ENCODE data around the gene HDLBP. TPM values are rescaled to one million over a fixed set of nuclear protein-coding genes. Genes with fewer than 3 reads are reported as not detected.
"Not testable (repeated sequence)": the region's sequence is repeated elsewhere in the genome, so short reads cannot be mapped to it uniquely, and the experiment has no call there.

Gene HDLBP
- total RNA-seq, 1 donor from 2014 or later, result 226 TPM

DNA sequence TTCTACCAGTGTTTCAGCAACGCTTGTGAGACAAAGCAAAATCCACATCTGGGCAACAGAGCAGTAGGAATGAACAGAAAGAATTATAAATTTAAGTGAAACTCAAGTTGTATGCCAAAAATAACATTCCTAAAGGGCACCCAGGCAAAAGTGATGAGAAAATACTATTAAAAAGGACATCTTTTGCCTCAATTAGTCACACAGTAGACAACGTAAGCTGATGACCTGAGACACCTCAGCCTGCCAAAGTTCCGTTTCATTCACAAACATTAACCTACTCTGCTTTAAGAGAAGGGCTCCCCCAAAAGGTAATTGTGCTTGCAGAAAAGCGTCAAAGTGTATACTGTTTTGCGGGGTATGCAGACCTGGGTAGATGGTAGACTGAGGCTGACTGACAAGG, 7.2 kb downstream of the HDLBP start:
- intact Hi-C loops (cut with micrococcal nuclease), result no loop called here

DNA sequence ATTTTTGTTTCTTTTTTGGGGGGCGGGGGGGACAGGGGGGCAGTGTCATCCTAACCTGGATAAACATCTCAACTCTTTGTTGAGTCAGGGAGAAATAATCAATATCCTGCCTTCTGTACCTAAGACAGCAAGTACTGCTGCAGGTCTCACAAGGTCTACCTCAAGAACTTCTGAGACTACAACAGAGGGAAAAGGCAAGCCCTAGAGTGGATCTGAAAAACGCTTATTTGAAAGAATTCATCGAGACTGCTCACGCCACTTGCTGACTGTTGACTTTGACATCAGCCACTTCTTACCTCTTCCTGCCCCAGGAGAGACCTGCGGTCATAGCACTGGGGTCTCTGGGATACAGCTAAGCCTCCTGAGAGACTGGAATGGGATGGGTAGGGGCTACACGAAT, 8.4 kb downstream of the HDLBP start:
- intact Hi-C loops (cut with micrococcal nuclease), result no loop called here

DNA sequence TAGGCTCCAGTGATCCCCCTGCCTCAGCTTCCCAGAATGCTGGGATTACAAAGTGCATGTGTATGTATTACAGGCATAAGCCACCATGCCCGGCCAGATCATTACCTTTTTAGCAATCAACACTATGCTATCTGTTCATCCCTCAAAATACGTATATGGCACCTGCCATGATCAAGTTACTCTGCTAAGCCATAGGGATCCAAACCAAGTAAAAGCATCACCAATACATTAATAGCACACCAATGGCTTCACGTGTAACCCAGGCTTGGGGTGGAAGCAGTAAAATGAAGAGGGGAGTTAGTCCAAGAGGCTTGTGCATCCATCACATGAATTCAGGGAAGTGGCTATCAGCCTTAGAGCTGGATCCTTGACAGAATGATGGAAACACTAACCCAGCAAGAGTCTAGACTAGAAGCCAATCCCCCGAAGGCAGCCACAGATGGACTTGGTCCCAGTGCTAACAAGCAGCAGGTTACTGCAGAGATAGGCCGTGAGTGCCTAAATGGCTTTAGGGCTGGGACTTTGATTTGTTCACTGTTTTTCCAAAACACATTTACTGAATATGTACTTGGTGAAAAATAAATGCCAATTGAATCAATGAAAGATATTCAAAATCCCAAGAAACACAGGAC, 11.3 kb downstream of the HDLBP start:
- intact Hi-C loops (cut with micrococcal nuclease), result no loop called here

DNA sequence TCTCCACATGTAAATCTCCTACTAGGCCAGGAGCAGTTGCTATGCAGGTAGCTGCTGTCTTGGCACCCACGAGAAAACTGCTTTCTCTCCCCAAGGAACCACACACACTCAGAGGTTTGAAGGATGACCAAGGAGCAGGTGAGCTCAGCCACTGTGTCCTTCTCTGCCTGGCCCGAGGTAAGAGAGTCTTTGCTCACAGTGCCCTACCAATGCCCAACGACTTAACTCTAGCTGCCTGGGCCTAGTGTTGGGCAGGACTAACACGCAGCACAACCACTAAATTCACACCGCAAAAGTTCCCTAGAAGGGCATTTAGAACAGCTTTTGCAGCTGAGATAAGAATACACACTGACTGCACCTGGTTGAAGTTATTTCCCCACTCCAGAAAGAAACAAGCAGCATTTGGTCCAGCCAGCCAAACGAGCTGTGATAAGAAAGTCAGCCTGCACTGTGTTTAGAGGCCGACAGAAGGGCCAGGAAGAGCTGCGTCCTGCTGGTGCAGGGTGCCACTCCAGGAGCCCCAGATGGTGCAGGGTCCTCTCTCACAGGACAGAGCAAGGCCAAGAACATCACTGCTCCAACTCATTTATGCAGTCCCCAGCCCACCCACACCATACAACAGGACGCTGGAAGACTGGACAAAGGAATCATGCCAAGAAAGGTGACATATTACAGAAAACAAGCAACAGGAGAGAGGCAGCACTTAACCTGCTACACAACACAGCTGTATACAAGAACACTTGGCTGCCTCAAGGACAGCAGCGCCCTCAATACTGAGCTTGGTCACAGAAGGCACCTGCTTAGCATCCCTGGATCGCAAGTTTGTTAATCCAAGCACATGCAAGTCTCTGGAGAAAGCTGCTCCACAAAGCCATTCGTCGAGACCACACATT, 12.5 kb downstream of the HDLBP start:
- intact Hi-C loops (cut with micrococcal nuclease), result no loop called here

DNA sequence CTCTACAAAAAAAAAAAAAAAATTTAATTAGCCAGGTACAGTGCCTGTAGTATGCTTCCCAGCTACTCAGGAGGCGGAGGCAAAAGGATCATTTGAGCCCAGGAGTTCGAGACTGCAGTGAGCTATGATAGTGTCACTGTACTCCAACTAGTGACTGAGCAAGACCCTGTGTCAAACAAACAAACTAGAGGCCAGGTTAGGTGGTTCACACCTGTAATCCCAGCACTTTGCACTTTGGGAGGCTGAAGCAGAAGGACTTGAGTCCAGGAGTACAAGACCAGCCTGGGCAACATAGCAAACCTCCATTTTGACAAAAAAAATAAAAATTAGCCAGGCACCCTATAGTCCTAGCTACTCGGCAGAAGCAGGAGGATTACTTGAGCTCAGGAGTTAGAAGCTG, 13.4 kb downstream of the HDLBP start:
- intact Hi-C loops (cut with micrococcal nuclease), result no loop called here

DNA sequence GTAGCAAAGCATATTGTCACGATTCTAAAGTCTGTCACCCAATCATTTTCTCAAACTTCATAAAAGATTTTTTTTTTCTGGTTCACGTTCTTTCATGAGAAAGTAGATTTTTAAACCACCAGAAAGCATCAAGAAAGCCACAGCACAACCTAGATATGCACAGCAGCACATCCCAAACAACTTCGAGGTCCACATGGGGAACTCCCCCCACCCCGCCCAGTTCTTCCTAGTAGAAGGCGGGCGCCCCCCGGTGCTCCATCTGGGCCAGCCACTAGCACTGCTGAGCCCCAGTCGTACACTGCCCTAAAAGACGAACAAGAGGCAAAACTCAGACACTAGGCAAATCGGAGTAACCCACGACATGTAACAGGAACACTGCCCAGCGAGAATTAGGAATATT, 15.5 kb downstream of the HDLBP start:
- intact Hi-C loops (cut with micrococcal nuclease), result loop anchor here (1.0 kb wide), 1 partner anchor 9 kb away; no protein-coding TSS in a partner anchor

DNA sequence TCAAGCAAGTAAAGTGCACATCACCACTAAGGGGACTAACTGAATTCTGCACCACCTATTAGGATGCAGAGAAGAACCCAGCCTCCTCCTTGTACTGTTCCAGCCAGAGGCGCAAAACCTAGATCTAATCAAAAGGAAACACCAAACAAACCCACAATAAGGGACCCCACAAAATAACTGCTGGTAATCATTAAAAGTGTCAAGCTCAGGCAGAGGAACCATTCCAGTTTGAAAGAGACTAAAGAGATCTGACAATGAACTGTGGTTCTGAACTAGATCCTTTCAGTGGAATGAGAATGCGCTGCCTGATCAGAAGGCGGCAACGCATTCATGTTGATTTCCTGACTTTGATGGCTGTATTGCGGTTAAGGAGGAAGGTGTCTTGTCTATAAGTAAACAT, 16.8 kb downstream of the HDLBP start:
- intact Hi-C loops (cut with micrococcal nuclease), result loop anchor here (1.0 kb wide), 1 partner anchor 11 kb away; no protein-coding TSS in a partner anchor

DNA sequence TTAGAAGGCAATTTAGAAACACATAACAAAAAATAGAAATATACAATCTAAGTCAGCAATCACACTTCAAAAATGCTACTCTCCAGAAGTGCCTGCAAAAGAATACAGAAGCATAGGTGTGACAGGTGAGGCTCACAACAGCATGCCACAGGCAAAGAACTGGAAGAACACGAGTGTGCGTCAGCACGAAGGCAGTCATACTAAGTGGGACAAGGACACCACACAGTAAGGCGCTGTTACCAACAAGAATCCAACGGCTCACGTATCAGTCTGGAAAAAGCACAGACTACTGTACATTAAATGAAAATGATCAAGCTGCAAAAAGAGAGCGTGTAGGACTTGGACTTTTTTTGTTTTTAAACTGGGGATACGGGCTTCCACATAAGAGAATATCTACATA, 18.7 kb downstream of the HDLBP start:
- intact Hi-C loops (cut with micrococcal nuclease), result loop anchor here (2.0 kb wide), 1 partner anchor 22 kb away; no protein-coding TSS in a partner anchor

DNA sequence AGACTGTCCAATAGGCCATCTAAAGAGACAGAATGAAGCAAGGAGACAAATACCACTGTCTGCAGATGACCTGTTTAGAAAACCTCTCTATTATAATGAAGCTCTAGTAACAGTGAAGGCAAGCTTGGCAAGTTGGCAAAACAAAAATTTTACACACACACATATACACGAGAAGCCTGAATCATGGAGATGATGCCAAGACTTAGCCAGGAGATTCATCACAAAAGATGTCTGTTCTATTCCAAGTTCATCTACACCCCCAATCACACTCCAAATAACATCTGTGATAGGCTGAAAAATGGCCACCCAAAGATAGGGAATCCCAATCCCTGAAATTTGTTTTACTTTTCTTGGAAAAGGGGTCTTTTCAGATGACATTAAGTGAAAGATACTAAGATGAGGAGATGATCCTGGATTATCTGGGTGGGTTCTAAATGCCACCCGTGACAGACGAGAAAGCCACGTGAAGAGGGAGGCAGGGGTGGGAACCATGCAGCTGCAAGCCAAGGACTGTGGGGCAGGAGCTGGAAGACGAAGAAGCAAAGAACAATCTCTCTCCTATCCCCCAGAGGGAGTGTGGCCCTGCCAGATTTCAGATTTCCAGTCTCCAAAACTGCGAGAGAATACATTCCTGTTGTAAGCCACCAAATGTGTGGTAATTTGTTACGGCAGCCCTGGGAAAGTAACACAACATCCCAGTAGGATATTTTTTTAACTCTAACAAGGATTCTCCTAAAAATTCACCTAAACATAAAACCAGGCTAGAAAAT, 20.0 kb downstream of the HDLBP start:
- intact Hi-C loops (cut with micrococcal nuclease), result loop anchor here (2.0 kb wide), 1 partner anchor 21 kb away; no protein-coding TSS in a partner anchor

DNA sequence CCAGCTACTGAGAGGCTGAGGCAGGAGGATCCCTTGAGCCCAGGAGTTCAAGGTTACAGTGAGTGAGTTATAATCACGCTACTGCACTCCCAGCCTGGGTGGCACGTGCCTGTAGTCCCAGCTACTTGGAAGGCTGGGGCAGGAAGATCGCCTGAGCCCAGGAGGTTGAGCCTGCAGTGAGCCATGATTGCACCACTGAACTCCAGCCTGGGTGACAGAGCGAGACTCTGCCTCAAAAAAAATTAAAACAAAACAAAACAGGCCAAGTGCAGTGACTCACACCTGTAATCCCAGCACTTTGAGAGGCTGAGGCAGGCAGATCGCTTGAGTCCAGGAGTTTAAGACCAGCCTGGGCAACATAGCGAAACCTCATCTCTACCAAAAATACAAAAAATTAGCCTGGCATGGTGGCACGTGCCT, 22.1 kb downstream of the HDLBP start:
- intact Hi-C loops (cut with micrococcal nuclease), result not testable (repeated sequence)

DNA sequence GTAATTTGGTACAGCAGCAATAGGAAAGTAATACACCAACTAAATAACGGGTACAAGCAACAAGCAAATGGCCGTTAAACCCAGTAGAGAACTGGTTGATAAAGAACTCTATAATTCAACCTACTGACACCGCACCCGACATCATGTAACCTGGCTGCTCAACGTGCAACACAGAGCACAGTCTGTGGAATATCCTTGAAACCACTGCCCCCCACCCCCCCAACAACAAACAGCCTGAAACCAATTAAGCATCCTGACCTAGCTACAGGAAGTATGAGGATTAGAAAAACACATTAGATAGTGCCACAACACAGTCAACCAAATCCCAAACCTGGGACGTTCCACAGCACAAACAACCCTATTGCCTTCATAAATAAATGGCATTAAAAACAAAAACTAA, 23.5 kb downstream of the HDLBP start:
- intact Hi-C loops (cut with micrococcal nuclease), result no loop called here

DNA sequence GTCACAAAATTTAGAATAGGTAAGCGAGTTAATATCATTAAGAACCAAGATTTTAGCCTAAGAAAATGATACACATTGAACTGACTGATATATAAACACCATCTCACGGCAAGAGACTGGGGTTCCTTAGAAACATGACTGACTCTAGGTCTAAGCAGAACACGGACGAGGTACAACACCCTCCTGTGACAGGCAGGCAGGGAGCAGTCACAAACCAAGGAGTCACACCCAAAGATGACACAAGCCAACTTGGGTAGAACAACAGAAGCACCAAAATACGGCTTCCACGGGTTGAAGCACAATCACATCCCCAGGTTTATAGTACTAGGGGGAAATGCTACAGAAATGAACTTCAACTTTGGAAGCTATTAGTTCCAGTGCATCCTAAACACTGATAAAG, 24.3 kb downstream of the HDLBP start:
- intact Hi-C loops (cut with micrococcal nuclease), result no loop called here

DNA sequence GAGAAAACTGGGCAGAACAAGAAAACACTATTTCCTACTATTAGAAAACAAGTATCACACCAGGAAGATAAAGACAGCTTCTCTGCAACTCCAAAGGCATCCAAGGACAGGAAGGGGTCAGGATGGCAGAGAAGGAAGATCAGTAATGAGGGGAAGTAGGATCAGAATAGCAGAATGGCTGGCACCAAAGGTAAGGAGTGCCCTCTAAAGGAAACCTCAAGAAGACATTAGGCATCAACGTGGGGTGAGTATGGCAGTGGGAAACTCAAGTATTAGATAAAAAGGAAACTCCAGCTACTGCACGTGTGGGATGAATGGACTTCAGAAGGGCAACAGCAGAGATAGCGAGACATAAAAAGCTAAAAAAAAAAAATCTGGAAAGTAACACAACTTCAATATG, 25.9 kb downstream of the HDLBP start:
- intact Hi-C loops (cut with micrococcal nuclease), result no loop called here

DNA sequence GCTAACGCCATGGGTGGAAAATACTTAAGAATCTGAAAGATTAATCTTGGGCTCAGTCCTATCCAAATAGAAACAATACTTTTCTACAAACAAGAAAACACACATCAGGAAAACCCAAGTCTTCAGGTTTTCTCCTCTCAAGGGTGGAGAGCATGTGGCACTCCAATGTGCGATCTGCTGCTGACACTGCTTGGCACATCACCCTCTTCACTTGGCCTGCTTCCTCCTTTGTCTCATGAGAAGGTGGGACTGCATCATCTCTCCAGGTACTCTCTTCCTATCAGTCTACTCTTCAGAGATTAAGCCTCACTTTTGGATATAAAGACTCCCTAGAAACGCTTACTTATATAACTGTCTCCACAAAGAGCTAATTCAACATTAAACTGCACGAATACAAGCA, 26.4 kb downstream of the HDLBP start:
- intact Hi-C loops (cut with micrococcal nuclease), result no loop called here

DNA sequence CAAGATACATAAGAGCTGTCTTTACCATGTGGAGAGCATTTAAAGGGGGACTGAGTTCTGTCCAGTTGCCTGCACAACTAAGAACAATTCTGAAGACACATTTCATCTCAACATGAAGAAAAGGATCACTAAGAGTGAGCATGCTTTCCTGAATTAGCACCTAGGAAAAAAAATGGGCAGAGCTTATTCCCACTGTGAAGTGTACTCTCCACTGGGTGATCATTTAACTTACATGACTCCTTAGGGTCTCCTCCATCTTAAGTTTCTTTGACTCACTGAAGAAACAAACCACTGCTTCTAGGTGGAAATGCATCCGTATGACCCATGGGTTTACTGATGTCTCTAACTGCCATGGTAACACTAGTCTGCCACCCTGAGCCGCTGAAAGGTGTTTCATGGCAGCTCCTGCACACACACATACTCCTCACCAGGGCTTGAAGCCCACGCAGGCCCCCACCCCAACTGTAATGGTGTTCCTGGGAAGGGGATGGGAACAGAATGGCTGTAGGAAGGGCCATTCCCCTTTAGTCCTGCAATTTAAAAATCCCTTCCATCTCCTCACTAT, 27.1 kb downstream of the HDLBP start:
- intact Hi-C loops (cut with micrococcal nuclease), result no loop called here

DNA sequence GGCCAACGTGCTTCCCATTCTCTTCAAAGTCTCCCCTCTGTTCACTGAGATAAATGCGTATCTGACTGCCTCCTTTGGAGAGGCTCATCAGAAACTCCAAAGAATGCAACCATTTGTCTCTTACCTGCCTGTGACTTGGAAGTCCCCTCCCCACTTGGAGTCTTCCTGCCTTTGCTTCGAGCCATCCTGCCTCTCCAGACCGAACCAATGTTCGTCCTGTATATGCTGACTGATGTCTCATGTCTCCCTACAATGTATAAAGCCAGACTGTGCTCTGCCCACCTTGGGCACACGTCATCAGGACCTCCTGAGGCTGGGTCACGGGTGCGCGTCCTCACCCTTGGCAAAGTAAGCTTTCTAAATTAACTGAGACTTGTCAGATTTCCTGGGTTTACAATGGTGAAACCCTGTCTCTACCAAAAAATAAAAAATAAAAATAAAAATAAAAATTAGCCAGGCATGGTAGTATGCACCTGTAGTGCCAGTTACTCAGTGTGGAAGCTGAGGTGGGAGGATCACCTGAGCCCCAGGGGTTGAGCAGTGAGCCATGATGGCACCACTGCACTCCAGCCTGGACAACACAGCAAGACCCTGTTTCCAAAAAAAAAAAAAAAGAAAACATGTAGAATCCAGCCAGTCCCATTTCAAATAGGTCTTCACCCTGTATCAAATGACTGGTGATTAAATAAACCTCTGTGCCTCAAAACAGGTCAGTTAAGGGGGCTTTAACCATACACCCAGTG, 29.0 kb downstream of the HDLBP start:
- intact Hi-C loops (cut with micrococcal nuclease), result no loop called here

DNA sequence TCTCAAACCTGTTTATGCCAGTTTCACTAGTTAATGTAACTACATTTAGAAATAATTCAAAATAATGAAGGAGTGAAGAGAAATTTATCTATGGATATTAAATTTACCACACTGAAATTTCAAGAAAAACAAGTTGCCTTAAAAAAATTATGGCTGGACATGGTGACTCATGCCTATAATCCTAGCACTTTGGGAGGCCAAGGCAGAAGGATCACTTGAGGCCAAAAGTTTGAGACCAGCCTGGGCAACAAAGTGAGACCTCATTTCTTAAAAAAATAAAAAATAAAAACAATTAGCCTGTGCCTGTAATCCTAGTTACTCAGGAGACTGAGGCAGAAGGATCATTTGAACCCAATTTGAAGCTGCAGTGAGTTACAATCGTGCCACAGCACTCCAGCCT, 29.9 kb downstream of the HDLBP start:
- intact Hi-C loops (cut with micrococcal nuclease), result no loop called here

DNA sequence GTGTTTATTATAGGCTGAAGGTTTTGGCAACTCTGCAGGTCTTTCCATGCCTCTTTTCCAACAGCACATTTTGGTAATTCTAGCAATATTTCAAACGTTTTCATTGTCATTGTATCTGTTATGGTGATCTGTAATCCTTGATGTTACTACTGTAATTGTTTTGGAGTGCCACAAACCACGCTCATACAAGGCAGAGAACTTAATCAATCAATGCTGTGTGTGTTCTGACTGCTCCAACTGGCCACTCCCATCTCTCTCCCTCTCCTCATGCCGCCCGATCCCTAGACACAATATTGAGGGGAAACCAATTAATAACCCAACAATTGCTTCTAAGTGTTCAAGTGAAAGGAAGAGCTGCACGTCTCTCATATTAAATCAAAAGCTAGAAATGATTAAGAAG, 32.9 kb downstream of the HDLBP start:
- intact Hi-C loops (cut with micrococcal nuclease), result no loop called here

DNA sequence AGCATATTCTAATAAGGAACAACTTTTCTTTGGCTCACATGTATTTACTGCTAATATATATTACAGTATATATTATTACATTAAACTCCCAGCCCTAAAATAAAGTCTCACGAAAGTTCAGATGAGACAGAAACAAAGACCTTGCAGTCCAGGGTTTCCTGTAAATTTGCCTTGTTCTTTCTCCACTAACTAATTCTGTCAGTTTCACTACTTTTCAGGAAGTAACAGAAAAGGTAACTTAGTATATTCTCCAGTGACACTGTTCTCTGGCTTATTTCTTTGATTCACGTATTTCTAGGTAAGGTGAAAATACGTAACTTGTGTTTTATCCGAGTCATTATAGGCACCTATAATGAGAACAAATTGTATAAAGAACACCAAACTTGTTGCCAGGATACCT, 35.2 kb downstream of the HDLBP start:
- intact Hi-C loops (cut with micrococcal nuclease), result no loop called here

DNA sequence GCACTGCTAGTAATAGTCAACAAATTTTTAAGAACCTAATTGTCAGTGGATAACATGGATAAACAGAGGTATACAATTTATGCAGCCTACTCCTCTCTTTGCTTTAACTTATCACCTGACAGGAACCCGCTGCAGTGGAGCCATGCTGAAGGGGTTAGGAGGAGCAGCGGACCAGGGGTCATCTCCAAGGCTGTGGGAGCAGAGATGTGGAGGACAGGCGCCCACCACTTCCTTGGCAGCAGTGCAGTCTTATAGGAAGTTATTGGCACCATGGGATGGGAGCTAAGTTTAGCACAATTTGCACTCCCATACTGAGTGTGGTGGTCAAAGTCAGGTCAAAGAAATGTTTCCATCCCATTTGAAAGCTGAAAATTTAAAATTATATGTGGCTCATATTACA, 35.6 kb downstream of the HDLBP start:
- intact Hi-C loops (cut with micrococcal nuclease), result no loop called here

DNA sequence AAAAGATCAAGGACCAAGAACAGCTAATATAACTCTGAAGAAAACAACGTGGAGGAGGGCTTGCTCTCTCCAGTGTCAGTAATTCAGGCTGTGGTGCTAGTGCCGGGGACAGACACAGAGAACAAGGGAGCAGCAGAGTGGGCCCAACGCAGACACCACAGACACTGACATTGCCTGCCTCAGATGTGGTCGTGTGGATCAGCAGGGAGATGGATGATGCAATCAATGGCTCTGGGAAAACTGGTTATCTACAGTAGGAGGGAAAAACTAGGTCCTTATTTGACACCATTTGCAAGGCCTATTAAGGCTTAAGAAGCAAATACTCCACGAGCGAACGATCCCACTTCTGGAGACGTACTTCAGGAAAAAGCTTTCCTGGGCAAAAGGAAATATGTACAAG, 36.1 kb downstream of the HDLBP start:
- intact Hi-C loops (cut with micrococcal nuclease), result no loop called here
